Measurements from ENCODE around the gene BORA. TPM values are rescaled to one million over a fixed set of nuclear protein-coding genes. Genes with fewer than 3 reads are reported as not detected.
A peak's percentile ranks its signal among the peaks of the same experiment; 100 is the strongest.

The BORA gene
- total RNA-seq, 4 donors from 2014 or later = 1.5 to 156 (median 5.4) TPM

DNA sequence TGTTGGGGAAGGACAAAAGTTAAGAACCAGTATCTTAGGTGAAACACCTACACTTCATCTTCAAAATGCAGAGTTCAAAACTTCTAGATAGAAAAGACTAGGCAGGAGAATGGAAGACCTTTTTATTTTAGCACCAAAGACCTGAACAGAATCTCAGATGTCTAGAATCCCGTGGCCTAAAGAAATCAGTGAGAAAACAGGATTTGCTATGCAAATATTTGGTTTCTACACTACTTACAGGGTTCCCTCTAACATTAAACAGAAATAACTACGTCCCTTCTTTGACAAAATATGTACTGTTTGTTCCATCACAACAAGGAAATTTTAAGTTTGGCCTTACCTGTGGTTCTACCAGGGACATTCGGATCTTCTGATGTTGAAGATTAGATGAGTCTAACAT, 32.5 kb downstream of the BORA start:
- intact Hi-C loops (cut with DNase I; ENCODE audit: low total_unique reads) = no loop called here
- Histone ChIP-seq H3K4me1 (no peaks in the 10 kb centered on the region), H3K27me3 (no peaks in the 10 kb centered on the region), H3K4me3 (no peak overlapping the region), H3K36me3 (no peaks in the 10 kb centered on the region), H3K27ac (no peak overlapping the region), H3K9me3 (no peaks in the 10 kb centered on the region)
- DNase-seq = no peak
- TF ChIP-seq, protein P1, sequence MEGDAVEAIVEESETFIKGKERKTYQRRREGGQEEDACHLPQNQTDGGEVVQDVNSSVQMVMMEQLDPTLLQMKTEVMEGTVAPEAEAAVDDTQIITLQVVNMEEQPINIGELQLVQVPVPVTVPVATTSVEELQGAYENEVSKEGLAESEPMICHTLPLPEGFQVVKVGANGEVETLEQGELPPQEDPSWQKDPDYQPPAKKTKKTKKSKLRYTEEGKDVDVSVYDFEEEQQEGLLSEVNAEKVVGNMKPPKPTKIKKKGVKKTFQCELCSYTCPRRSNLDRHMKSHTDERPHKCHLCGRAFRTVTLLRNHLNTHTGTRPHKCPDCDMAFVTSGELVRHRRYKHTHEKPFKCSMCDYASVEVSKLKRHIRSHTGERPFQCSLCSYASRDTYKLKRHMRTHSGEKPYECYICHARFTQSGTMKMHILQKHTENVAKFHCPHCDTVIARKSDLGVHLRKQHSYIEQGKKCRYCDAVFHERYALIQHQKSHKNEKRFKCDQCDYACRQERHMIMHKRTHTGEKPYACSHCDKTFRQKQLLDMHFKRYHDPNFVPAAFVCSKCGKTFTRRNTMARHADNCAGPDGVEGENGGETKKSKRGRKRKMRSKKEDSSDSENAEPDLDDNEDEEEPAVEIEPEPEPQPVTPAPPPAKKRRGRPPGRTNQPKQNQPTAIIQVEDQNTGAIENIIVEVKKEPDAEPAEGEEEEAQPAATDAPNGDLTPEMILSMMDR (IDR thresholded peaks at IDR 0.05) = no peak
- TF ChIP-seq POLR2A (IDR thresholded peaks at IDR 0.05) = no peak

DNA sequence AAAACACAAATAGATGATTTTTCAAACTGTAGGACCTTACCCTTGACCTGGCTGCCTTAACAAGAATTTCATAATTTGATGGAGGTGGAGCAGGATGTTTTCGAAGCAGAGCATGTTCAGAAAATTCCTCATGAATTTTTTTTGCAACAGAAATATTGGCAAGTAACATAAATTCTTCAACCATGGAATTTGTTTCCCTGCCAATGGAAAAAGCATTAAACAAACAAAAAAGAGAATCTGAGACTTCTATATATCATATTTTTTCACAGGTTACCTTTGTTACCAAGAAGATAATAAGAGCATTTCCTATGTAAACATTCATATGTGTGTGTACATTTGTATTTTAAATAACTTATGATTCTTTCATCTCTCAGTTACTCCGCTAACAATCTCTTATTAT, 35.7 kb downstream of the BORA start:
- TF ChIP-seq, protein P1 (IDR thresholded peaks at IDR 0.05) = no peak
- TF ChIP-seq POLR2A (IDR thresholded peaks at IDR 0.05) = no peak
- H3K9me3 ChIP-seq = no peaks in the 10 kb centered on the region
- no peaks in the 10 kb centered on the region for H3K4me1 ChIP-seq
- no peaks in the 10 kb centered on the region for H3K36me3 ChIP-seq
- H3K4me3 ChIP-seq = no peak overlapping the region
- H3K27ac ChIP-seq = no peak overlapping the region
- intact Hi-C loops (cut with DNase I; ENCODE audit: low total_unique reads) = no loop called here
- H3K27me3 ChIP-seq = no peaks in the 10 kb centered on the region
- no peak for DNase-seq

DNA sequence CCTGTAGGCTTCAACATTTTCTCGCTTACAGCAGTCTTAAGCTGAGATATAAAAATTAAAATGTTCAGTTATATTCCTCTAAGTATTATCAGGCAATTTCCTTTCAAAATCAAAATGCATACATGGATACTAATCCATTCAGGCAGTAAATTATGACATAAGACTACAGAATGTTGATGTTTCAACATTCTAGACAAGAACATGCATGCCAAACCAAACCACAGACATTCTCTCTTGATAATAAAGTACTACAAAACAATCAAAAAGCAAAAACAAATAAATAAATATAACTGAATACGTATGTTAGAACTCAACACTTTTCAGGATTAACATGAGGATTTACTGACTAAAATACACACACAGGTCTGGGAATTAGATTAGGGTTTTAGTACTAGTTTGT, 46.3 kb downstream of the BORA start:
- TF ChIP-seq, protein P1 (IDR thresholded peaks at IDR 0.05) = no peak
- no peak for TF ChIP-seq POLR2A (IDR thresholded peaks at IDR 0.05)
- no peak overlapping the region for H3K4me3 ChIP-seq
- intact Hi-C loops (cut with DNase I; ENCODE audit: low total_unique reads) = no loop called here

DNA sequence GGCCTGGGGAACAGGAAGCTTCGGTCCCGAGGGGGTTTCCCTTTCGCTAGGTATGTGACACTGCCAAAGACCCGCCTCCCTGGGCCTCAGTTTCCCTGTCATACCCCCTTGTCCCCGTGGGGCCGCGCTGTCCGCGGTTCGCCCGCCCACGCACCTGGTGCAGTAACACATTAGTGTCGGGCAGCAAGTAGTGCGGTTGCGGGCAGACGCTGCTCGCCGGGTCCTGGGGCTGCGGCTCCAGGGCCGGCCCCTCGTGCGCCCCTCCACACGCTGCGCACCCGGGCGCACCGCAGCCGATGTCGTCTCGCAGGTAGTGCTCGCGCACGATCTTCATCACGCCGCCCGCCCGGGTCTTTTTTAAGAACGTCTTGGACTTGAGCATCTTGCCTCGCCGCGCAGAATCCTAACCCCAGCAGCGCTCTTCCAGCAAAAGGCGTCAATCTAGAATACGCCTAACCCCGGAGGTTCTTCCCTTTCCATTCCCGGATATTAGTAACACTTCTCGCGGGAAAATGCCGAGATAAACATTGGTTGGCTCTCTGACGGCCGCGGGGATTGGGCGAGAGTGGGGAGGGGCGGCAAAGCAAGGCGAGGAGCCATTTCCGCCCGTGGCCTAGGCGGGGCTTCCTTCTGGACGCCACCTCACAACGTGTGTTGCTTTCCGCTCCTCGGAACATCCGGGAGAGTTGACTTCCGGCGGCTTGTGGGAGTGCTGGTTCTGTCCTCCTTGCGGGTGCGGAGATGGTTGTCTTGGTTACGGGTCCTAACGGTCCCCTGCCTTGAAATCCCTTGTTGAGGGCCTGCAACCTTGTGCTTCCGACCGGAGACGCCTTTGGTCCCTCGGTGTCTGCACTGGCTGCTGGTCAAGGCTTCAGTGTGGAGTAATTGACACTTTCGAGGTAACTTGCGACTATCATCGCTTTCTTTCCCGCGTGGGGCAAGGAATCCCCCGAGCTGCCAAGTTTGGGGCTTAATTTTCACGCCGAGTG, 54.0 kb downstream of the BORA start, which contains the start of the genes DIS3 and PIBF1:
Gene DIS3 (minus strand): TSS at position 450 of the 989 bp plus-strand sequence. CDS start 68 bp downstream, at position 382.
Gene PIBF1 (plus strand): TSS at position 683 of the 989 bp plus-strand sequence. CDS start 1,337 bp downstream, outside the sequence.
- intact Hi-C loops (cut with DNase I; ENCODE audit: low total_unique reads) = no loop called here

More for the DNA sequence above, 46.3 kb downstream of the BORA start:
- H3K27ac ChIP-seq = no peak overlapping the region
- no peaks in the 10 kb centered on the region for H3K9me3 ChIP-seq
- H3K36me3 ChIP-seq = no peaks in the 10 kb centered on the region
- H3K27me3 ChIP-seq = no peaks in the 10 kb centered on the region
- DNase-seq = no peak
- H3K4me1 ChIP-seq = peaks cover 0 to 4% of the 10 kb centered on the region in 2 donors

More for the DNA sequence above, 54.0 kb downstream of the BORA start, which contains the start of the genes DIS3 and PIBF1:
- Histone ChIP-seq H3K27ac (peak within 1 kb of the TSS; percentile 86 to 88), H3K36me3 (no peaks in the 10 kb centered on the region), H3K27me3 (no peaks in the 10 kb centered on the region), H3K4me1 (peaks cover 0 to 10% of the 10 kb centered on the region in 2 donors), H3K9me3 (no peaks in the 10 kb centered on the region), H3K4me3 (peak within 1 kb of the TSS; percentile 64 to 94)
- peak; percentile 96 to 97 for DNase-seq
- peak; percentile 62 to 65 for TF ChIP-seq POLR2A (IDR thresholded peaks at IDR 0.05)
- TF ChIP-seq, protein P1 (IDR thresholded peaks at IDR 0.05) = peak in 1 of 4 experiments; percentile 20
